HFFc6 (cell line): Measurements from ENCODE around the gene SLC35F2. TPM values are rescaled to one million over a fixed set of nuclear protein-coding genes. Genes with fewer than 3 reads are reported as not detected.

Experiments
- DNase-seq: peaks from one replicate; pipeline ENCODE4 v3.0.0-alpha.2; 2018
- H3K27ac Mint-ChIP-seq: 2 replicates; pipeline ENCODE4 v1.8.0; 2020; ENCODE audit warnings: mild to moderate bottlenecking, mixed read lengths
- H3K27me3 Mint-ChIP-seq: 2 replicates; pipeline ENCODE4 v1.8.0; 2021; ENCODE audit warnings: mild to moderate bottlenecking, moderate library complexity, mixed read lengths; ENCODE audit not compliant: insufficient read depth
- H3K36me3 Mint-ChIP-seq: 2 replicates; pipeline ENCODE4 v1.8.0; 2021; ENCODE audit warnings: low read depth, mixed read lengths
- H3K4me1 Mint-ChIP-seq: 2 replicates; pipeline ENCODE4 v1.8.0; 2020; ENCODE audit warnings: low read depth, mixed read lengths
- H3K4me3 Mint-ChIP-seq: 2 replicates; pipeline ENCODE4 v1.8.0; 2020; ENCODE audit warnings: mild to moderate bottlenecking, moderate library complexity, mixed read lengths
- H3K9me3 Mint-ChIP-seq: 2 replicates; pipeline ENCODE4 v1.8.0; 2020; ENCODE audit warnings: mild to moderate bottlenecking, mixed read lengths
- total RNA-seq, 6 experiments: library from RNA; stranded (reverse); fragmentation: NEBNext Ultra II Directional; extraction: Animal tissue kit (Norgen Biotek cat#: 25700); gene quantifications; 2 replicates in 1 of 6; 3 replicates in 5 of 6; pipeline ENCODE4 v1.2.3, GENCODE V29; 2021
- TF ChIP-seq, protein P1 (sequence below): fragments of 200-600 bp; sonication (generic); IDR thresholded peaks from 2 replicates; pipeline ENCODE4 v1.5.0; 2021; ENCODE audit warnings: antibody characterized with exemption, mild to moderate bottlenecking

The SLC35F2 gene
- total RNA-seq, 6 experiments from 2014 or later, result 7.0 to 9.7 (median 7.7) TPM

DNA sequence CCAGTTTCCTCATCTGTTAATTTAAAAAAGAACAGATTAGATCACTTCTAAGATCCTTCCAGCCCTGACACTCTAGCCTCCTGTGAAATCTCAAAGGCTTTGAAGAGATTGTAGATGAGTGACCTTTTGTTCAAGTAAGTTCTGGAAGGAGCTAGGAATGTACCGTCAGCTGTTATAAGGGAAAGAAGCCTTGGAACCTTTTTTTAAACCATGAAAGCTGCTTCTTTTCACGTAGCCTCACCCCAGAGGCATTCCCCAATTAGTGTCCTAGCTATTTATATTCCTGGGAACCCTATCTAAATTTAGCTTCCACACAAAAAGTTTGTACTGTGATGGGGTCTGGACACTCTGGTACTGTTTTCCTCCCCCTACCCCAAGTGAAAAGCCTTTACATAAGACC, 111.0 kb downstream of the SLC35F2 start:
- Mint-ChIP-seq H3K36me3 (no peaks in the 10 kb centered on the region), H3K27me3 (no peaks in the 10 kb centered on the region; the same call in 1 of the 2 replicates), H3K27ac (no peak overlapping the region), H3K4me3 (no peak overlapping the region), H3K9me3 (no peaks in the 10 kb centered on the region), H3K4me1 (peaks cover 3% of the 10 kb centered on the region; the same call in 1 of the 2 replicates)
- no peak for DNase-seq
- TF ChIP-seq, protein P1, sequence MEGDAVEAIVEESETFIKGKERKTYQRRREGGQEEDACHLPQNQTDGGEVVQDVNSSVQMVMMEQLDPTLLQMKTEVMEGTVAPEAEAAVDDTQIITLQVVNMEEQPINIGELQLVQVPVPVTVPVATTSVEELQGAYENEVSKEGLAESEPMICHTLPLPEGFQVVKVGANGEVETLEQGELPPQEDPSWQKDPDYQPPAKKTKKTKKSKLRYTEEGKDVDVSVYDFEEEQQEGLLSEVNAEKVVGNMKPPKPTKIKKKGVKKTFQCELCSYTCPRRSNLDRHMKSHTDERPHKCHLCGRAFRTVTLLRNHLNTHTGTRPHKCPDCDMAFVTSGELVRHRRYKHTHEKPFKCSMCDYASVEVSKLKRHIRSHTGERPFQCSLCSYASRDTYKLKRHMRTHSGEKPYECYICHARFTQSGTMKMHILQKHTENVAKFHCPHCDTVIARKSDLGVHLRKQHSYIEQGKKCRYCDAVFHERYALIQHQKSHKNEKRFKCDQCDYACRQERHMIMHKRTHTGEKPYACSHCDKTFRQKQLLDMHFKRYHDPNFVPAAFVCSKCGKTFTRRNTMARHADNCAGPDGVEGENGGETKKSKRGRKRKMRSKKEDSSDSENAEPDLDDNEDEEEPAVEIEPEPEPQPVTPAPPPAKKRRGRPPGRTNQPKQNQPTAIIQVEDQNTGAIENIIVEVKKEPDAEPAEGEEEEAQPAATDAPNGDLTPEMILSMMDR, result no peak

DNA sequence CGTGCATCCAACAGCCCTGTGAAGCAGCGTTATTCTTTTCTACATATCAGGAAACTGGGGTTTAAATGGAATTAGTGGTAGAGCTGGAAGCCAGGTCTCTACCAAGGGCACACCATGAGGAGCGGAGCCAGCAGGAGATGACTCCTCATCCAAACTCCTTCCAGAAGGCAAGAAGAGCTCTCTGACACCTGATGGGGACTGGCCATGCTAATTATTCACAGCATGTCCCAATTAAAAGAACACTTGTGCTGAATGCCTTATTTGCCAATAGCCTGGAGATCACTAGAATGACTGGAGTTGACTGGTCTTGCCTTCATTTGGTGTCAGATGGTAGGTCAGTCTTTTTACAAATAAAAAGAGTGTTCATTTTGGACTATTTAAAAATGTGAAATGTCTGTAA, 113.9 kb downstream of the SLC35F2 start:
- no peak for DNase-seq
- TF ChIP-seq, protein P1, result no peak
- Mint-ChIP-seq H3K36me3 (peaks cover 5% of the 10 kb centered on the region; the same call in 1 of the 2 replicates), H3K4me3 (no peak overlapping the region), H3K4me1 (peaks cover 16% of the 10 kb centered on the region), H3K27ac (no peak overlapping the region), H3K27me3 (peaks cover 5% of the 10 kb centered on the region; the same call in 1 of the 2 replicates), H3K9me3 (peaks cover 6% of the 10 kb centered on the region)

DNA sequence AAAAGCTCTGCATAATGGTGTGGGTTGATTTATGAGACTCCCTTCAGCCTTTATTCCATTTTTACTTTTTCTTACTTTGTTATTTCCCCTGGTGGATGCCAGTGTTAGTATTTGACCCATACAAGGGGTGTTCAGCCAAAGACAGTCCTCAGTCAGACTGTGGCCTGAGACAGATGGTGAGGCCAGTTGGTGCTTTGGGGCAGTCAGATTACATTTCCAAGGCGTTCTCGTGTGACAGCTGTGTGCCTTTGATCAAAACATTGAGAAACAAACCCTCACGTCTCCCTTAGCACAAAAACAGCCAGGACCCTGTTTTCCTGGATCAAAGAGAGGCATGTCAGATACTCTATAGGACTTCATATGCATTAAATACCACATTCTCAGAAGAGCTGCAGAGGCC, 115.4 kb downstream of the SLC35F2 start:
- H3K36me3 Mint-ChIP-seq, result peaks cover 5% of the 10 kb centered on the region; the same call in 1 of the 2 replicates
- H3K4me3 Mint-ChIP-seq, result no peak overlapping the region
- H3K27me3 Mint-ChIP-seq, result peaks cover 5% of the 10 kb centered on the region
- peaks cover 16% of the 10 kb centered on the region for H3K4me1 Mint-ChIP-seq
- H3K9me3 Mint-ChIP-seq, result peaks cover 7% of the 10 kb centered on the region
- TF ChIP-seq, protein P1, result no peak
- no peak for DNase-seq
- no peak overlapping the region for H3K27ac Mint-ChIP-seq

DNA sequence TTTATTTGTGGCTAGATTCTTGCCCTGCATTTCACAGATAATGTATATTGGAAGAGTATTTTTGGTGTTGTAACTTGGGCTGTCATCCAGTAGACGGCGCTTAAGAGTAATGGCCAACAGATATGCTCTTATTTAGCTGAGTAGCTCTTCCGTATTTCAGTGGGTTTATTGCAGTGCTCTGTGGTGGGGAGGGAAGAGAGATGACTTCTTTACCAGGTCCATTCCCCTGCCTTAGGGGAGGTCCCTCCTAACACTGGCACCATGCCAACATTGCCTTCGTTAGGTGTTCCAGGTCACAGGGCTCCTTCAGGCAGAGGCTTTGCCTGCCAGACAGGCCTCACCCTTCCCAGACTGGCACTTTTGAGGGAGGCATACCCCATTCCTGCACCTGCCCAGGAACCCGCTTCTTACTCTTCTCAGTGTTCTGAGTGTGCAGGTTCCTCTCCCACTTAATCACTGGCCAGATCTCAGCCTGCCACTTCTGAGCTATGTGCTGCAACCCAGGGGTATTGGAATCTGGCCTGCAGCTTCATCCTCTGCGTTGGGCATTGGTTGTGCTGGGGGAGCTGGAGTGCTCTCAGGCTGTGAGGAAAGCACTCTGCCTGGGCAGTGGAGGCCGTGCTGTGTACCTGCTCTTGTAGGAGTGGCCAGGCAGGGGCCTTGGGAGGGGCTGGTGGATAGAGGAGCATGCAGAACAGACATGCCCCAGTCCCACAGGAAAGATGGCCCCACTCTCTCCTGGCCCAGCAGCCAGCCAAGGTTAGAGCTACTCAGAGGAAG, 117.4 kb downstream of the SLC35F2 start:
- H3K9me3 Mint-ChIP-seq, result peaks cover 7% of the 10 kb centered on the region
- peak; percentile 24 for DNase-seq
- no peak overlapping the region for H3K27ac Mint-ChIP-seq
- peaks cover 16% of the 10 kb centered on the region for H3K4me1 Mint-ChIP-seq
- peaks cover 5% of the 10 kb centered on the region for H3K27me3 Mint-ChIP-seq
- no peak overlapping the region for H3K4me3 Mint-ChIP-seq
- TF ChIP-seq, protein P1, result peak; percentile 78
- H3K36me3 Mint-ChIP-seq, result peaks cover 5% of the 10 kb centered on the region; the same call in 1 of the 2 replicates

Other genes starting within 250 kb of the SLC35F2 start
- not detected for gene SLN, start 146.7 kb downstream of the SLC35F2 start, total RNA-seq
- gene RAB39A, start 69.7 kb upstream of the SLC35F2 start, total RNA-seq, result not detected
- 10 to 100 TPM; 32.3 to 38.4 (median 36.2) TPM for gene CUL5, start 150.1 kb upstream of the SLC35F2 start, total RNA-seq